C4-2B (cell line): Measurements from ENCODE around the gene PRELP.

Experiments used
- CTCF ChIP-seq: fragments of 450-650 bp; conservative IDR thresholded peaks from 2 replicates; pipeline ENCODE4 v1.5.1; 2017; ENCODE audit warnings: mild to moderate bottlenecking
- ZFX ChIP-seq: fragments of 450-650 bp; IDR thresholded peaks from 2 replicates; pipeline ENCODE4 v1.6.1; 2017

GRCh38 chr1:203521812-203522211, 46.2 kb downstream of the PRELP start:
- no peak for TF ChIP-seq CTCF
- TF ChIP-seq ZFX: no peak
